NCI-H128 (cell line): ENCODE data around the gene DHRS3.

Experiments used
- DNase-seq: peaks from one replicate; lab custom pipeline; 2025; ENCODE audit not compliant: unreplicated experiment; lab: John Stamatoyannopoulos, UW

Gene DHRS3

DNA sequence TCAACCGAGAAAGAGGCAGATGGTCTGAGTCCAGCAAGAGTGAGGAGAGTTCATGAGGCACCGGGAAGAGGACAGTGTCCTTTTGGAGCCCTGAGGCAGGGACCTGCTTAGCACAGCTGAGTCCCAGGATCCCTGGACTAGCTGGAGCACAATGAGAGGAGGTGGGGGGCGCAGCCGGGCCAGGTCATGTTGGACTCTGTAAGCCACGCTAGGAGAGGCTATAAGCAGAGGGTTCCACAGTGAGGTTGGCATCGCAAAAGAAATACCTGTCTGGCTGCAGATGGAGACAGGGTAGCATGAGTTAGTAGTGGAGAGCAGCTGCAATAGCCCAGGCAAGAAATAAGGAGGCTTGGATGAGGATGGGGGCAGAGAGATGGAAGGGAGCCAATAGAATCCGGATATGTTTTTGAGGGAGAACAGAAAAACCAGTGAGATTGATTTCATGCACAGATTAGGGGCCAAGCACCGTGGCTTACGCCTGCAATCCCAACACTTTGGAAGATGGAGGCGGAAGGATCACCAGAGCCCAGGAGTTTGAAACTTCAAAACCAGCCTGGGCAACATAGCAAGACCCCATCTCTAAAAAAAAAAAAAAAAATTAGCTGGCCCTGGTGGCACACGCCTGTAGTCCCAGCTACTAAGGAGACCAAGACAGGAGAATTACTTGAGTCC, 98.2 kb downstream of the DHRS3 start:
- DNase-seq: no peak

DNA sequence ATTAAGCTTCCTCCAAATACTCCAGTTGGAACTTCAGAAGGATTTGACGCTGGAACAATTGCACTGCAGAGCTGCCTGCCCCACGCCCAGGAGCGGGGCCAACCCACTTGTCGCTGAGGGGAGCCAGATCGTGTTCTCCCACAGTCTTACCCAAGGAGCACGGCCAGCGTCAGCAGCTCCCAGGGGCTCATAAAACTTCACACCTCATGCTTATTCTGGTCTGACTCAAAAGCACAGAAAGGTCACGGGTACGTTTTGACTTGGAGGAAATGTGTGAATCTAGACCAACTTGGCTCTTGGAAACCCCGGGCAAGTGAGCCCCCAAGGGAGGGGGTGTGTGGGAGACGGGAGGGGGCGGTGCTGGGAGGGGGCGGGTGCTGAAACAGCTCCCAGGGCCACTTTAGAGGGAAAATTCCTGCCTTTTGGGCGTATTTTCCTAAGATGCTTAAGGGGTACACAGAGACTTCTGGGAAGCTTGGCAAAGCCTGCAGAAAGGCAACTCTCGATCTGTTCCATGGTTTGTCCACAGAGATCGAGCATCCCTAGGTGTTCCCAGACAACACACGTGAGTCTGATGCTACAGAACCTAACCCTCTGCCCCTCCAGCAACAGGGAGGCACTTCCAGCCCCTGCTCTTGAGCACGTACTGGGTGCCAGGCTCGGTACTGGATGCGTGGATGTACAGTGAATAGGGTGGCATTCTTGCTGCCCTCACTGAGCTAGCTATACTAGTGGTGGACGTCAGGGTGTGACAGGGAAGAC, 98.9 kb downstream of the DHRS3 start:
- no peak for DNase-seq
